GM12891 (cell line): ENCODE results near the gene ZNF8.

Experiments used
- POLR2A ChIP-seq: IDR thresholded peaks from 2 replicates; pipeline ENCODE4 v1.6.1; 2011; ENCODE audit warnings: low read depth, low read length, control low read depth
- POLR2AphosphoS5 ChIP-seq: IDR thresholded peaks from 2 replicates; pipeline ENCODE4 v1.6.1; 2011; ENCODE audit warnings: low read depth, low read length, control low read depth
- SPI1 ChIP-seq: IDR thresholded peaks from 2 replicates; pipeline ENCODE4 v1.6.1; 2011; ENCODE audit warnings: low read depth, low read length, control low read depth
- TAF1 ChIP-seq: IDR thresholded peaks from 2 replicates; pipeline ENCODE4 v1.6.1; 2011; ENCODE audit warnings: low read depth, low read length, control low read depth

DNA sequence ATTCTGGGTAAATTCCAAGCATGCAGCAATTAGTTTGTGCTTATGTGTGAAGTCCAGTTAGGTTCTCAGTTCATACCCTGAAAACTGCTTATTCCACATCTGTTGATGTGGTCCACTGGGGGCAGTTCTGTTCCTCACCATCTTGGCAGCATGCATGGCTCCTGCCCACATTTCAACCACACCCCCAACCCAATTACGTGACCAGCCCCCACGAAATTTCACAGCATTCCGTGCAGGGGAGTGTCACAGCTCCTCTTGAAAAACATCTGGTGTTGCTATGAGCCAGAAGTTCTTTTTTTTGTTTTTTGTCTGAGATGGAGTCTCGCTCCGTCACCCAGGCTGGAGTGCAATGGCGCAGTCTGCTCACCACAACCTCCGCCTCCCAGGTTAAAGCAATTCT is 17.3 kb downstream of the ZNF8 start:
- TF ChIP-seq SPI1 (no peak), POLR2A (no peak), POLR2AphosphoS5 (no peak), TAF1 (no peak)
